Embryonic facial prominence (tissue), 1 donor: ENCODE results near the gene EEF1E1.
"Not testable (repeated sequence)": the region's sequence is repeated elsewhere in the genome, so short reads cannot be mapped to it uniquely, and the experiment has no call there.

Source experiments
- DNase-seq: peaks from one replicate; pipeline ENCODE4 v3.0.0-alpha.2; 2016; ENCODE audit errors: extremely low spot score

Gene EEF1E1

DNA sequence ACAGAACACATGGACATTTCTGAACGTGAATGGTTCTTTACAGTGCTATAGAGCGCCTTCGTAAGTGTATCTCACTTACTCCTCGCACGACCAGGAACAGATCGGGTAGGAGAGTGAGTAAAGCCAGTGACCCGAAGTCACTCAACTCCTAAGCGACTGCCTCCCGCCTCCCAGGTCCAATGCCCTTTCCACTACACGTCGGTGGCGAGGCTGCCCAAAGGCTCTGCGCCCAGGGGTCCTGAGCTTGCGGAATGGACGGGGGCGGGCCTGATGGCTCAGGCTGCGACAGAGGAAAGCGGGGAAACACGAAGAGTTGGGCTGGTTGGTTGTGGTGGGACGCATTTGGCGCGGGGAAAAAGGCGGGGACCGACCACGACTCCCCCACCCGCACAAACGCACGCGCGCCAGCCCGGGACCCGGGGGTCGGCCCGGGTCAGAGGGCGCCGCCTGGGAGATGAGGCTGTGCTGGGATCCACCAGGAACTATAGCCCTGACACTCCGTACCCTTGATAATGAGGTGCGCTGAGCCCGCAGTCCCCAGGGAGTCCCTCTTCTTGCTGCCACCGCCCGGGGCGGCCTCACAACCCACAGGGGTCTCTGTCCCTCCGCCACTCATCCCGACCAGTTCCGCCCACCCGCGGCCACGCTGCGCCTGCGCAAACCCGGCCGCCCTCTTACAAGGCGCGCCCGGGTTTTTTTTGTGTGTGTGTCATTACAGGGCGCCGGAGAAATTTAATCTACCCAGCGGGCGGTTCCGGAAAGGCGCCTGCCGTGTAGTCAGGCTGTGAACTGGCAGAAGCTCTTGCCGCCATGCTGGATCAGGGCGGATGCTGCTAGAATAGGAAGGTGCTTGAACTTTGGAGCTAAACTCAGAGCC is 38.3 kb downstream of the EEF1E1 start, which contains the start of gene BLOC1S5:
BLOC1S5 (minus strand) TSS at position 629 of the 877 bp plus-strand sequence; CDS start at position 616, 13 bp downstream.
- DNase-seq, result peak; percentile 94

DNA sequence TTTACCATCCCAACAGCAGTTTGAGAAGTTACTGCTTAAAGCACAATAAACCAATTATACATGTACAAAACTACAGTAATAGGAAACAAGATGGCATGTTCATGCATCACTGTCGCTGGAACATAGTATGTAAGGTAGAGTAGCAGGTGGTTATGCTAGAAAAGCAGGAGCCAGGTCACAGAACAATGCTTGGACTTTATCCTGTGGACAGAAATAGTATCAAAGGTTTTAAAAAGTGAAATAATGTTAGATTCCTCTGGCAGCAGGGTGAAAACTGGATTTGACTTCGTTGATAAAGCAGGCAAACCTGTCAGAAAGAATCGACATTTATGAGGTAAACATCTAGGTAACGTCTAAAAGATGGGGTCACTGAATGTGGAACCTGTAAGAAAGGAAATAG is 40.6 kb downstream of the EEF1E1 start:
- no peak for DNase-seq

GRCh38 chr6:8060346-8060745 is 42.0 kb downstream of the EEF1E1 start:
- DNase-seq, result no peak

GRCh38 chr6:8059129-8059528 is 43.2 kb downstream of the EEF1E1 start:
- DNase-seq, result no peak

DNA sequence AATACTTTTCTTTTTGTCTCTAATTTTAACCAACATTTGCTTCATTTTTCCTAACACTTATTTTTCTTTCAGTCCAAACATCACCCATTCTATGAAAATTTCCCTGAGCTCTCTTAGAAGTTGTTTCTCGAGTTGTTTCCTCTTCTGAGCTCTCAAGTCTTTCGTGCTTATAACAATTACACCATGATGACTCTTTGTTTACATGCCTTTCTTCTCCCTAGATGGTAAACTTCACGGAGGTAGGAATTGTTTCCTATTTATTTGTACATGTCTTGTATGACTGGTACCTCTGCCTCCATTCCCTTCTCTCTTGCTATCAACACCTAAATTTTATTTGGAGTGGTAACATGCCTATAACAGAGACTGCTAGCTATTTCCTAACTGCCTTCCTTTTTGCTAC is 44.6 kb downstream of the EEF1E1 start:
- DNase-seq, result no peak

GRCh38 chr6:8057263-8057662 is 45.1 kb downstream of the EEF1E1 start:
- DNase-seq, result no peak

GRCh38 chr6:8054276-8054675 is 48.1 kb downstream of the EEF1E1 start:
- no peak for DNase-seq

DNA sequence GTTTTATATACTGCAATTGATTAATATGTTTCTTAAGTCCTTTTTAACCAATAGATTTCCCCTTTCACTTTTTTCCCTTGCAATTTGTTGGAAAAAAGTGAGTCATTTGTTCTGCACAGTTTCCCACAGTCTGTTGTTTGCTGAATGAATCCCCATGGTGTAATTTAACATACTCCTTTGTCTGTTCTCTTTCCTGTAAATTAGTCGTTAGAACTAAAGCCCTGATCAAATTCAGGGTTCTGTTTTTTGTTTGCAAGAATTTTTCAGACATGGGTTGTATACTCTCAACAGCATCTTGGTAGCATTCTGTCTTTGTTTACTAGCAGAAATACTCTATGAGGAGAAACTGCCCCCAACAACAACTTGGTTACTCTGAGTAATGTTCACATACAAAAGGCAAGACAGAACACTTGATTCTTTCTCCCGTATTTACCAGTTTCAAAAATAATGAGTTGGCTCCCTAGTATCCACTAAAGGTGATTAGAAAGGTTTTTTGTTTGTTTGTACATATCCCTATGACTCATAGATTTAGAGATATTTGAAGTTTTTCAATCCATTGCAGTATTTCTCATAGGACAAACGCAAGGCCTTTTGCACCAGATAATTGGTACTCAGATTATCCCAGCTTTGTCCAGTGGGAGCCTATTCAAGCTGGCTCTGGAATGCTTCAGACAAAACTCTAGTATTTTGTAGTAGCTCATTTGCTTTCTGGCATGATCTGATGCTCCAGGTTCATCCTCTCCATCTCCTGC is 54.6 kb downstream of the EEF1E1 start:
- no peak for DNase-seq

GRCh38 chr6:8045769-8046168 is 56.6 kb downstream of the EEF1E1 start:
- DNase-seq, result not testable (repeated sequence)

- no peak for DNase-seq
Observed at GRCh38 chr6:8043221-8043620, 59.1 kb downstream of the EEF1E1 start.

DNA sequence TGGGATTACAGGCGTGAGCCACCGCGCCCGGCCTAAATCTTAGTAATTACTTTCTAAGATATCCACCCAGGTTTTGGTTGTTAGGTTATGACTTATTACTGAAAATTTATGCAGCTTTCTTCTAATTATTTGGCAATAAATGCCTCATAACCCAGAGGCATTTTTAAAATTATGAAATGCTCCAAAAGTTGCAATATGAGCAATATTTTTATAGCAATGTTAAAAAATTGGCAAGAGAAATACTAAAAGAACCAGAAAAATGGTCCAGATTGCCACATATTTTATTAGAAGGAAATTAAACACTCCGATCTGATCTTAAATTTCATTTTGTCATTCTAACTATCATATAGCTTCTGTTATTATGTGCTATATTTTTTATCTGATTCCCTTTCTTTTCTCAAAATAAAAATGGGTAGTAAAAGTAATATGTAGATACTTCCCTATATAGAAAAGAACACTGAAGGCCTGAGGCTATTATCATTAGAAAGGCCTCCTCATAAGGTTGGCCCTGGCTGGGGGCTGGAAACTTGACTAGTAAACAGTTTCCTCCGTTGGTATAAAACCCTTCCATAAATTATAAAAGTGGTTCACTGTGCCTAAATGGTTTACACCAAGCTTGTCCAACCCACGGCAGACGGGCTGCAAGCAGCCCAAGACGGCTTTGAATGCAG is 60.3 kb downstream of the EEF1E1 start:
- no peak for DNase-seq

- DNase-seq, result not testable (repeated sequence)
Observed at GRCh38 chr6:8034107-8034506, 68.2 kb downstream of the EEF1E1 start.

DNA sequence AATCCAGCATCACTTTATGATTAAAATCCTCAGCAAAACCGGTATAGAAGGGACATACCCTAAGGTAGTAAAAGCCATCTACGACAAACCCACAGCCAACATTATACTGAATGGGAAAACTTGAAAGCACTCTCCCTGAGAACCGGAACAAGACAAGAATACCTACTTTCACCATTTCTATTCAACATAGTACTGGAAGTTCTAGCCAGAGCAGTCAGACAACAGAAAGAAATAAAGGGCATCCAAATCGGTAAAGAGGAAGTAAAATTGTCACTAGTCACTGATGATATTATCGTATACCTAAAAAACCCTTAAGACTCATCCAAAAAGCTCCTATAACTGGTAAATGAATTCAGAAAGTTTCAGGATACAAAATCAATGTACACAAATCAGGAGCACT is 71.4 kb downstream of the EEF1E1 start:
- DNase-seq, result no peak
